SK-N-SH (cell line): Measurements from ENCODE around the gene ZNF548. TPM values are rescaled to one million over a fixed set of nuclear protein-coding genes. Genes with fewer than 3 reads are reported as not detected.

Experiments
- CTCF ChIA-PET: fragments of 300-600, 350-600 bp; formaldehyde crosslinking; extraction: SDS; loops from one replicate; lab custom pipeline; 2021; lab: Yijun Ruan, JAX
- POLR2A ChIA-PET: fragments of 350-600 bp; sonication (Branson Sonifier 250); formaldehyde crosslinking; extraction: SDS; loops from one replicate; lab custom pipeline; 2020; ENCODE audit warnings: antibody characterized with exemption, inconsistent platforms; lab: Yijun Ruan, JAX
- DNase-seq: peaks from one replicate; pipeline ENCODE4 v3.0.0; 2012
- H2AFZ ChIP-seq: fragments of 200-600 bp; sonication (generic); 2 replicates; pipeline ENCODE4 v1.8.1; 2016; ENCODE audit warnings: antibody characterized with exemption, mild to moderate bottlenecking, low read depth
- H3F3A ChIP-seq: fragments of 200-600 bp; sonication (generic); replicated peaks from 2 replicates; pipeline ENCODE3; 2016; ENCODE audit warnings: antibody characterized with exemption, mild to moderate bottlenecking; ENCODE audit not compliant: insufficient read depth
- H3K27ac ChIP-seq, 2 experiments: fragments of 200-500 bp in 1 of 2; fragments of 200-600 bp in 1 of 2; sonication (Bioruptor generic) in 1 of 2; sonication (generic), shearing (Covaris generic) in 1 of 2; 2 replicates each; pipeline versions ENCODE4 v1.5.1 to v1.6.1; 2014 to 2016; ENCODE audit warnings: low read depth in 2 of 2, inconsistent platforms in 1 of 2, low read length in 1 of 2, mild to moderate bottlenecking in 1 of 2, mixed read lengths in 1 of 2
- H3K27me3 ChIP-seq: fragments of 200-600 bp; sonication (generic), shearing (Covaris generic); 2 replicates; pipeline ENCODE4 v1.6.1; 2016; ENCODE audit warnings: mixed run types; ENCODE audit not compliant: insufficient read depth
- H3K36me3 ChIP-seq, 2 experiments: fragments of 200-500 bp in 1 of 2; fragments of 200-600 bp in 1 of 2; sonication (Bioruptor generic) in 1 of 2; sonication (generic) in 1 of 2; replicated peaks in 1 of 2; 2 replicates each; pipeline versions ENCODE3 to v1.5.1; 2014 to 2016; ENCODE audit warnings: low read length in 1 of 2, mild to moderate bottlenecking in 1 of 2; ENCODE audit not compliant: insufficient read depth in 2 of 2, control insufficient read depth in 1 of 2
- H3K4me1 ChIP-seq, 2 experiments: fragments of 200-500 bp in 1 of 2; fragments of 200-600 bp in 1 of 2; sonication (Bioruptor generic) in 1 of 2; sonication (generic), shearing (Covaris generic) in 1 of 2; 2 replicates each; pipeline versions ENCODE4 v1.5.1 to v1.6.1; 2014 to 2016; ENCODE audit warnings: low read depth in 1 of 2, low read length in 1 of 2, mixed run types in 1 of 2; ENCODE audit not compliant: insufficient read depth in 2 of 2, control insufficient read depth in 1 of 2
- H3K4me2 ChIP-seq: fragments of 200-600 bp; sonication (generic), shearing (Covaris generic); 2 replicates; pipeline ENCODE4 v1.6.1; 2017; ENCODE audit warnings: mixed run types
- H3K4me3 ChIP-seq, 2 experiments: fragments of 200-500 bp in 1 of 2; fragments of 200-600 bp in 1 of 2; sonication (Bioruptor generic) in 1 of 2; sonication (generic), shearing (Covaris generic) in 1 of 2; 2 replicates each; pipeline versions ENCODE4 v1.5.1 to v1.8.1; 2014 to 2016; ENCODE audit warnings: low read depth in 2 of 2, inconsistent platforms in 1 of 2, low read length in 1 of 2, mild to moderate bottlenecking in 1 of 2, mixed read lengths in 1 of 2, moderate library complexity in 1 of 2
- H3K79me2 ChIP-seq: fragments of 200-600 bp; sonication (generic); 2 replicates; pipeline ENCODE4 v1.8.1; 2017; ENCODE audit warnings: mild to moderate bottlenecking; ENCODE audit not compliant: insufficient read depth
- H3K9ac ChIP-seq: fragments of 200-600 bp; sonication (generic); 2 replicates; pipeline ENCODE4 v1.6.1; 2017; ENCODE audit warnings: mixed run types
- H3K9me2 ChIP-seq: fragments of 200-600 bp; sonication (generic); 2 replicates; pipeline ENCODE4 v1.6.1; 2017; ENCODE audit warnings: mixed run types
- H3K9me3 ChIP-seq: fragments of 200-600 bp; sonication (generic); 2 replicates; pipeline ENCODE4 v1.6.1; 2017; ENCODE audit warnings: mixed run types, mild to moderate bottlenecking, moderate library complexity
- H4K20me1 ChIP-seq: fragments of 200-600 bp; sonication (generic); 2 replicates; pipeline ENCODE4 v1.6.1; 2017; ENCODE audit warnings: mild to moderate bottlenecking, mixed run types; ENCODE audit not compliant: insufficient read depth
- CHD2 ChIP-seq: fragments of 150-350 bp; IDR thresholded peaks from 2 replicates; pipeline ENCODE4 v1.6.1; 2018; ENCODE audit warnings: low read length; ENCODE audit not compliant: partially characterized antibody
- ELF1 ChIP-seq: IDR thresholded peaks from 2 replicates; pipeline ENCODE4 v1.4.0; 2012
- EZH2phosphoT487 ChIP-seq: fragments of 200-600 bp; sonication (generic); IDR thresholded peaks from 2 replicates; pipeline ENCODE4 v1.6.1; 2017; ENCODE audit warnings: low read depth, mixed run types, mild to moderate bottlenecking, antibody characterized with exemption, moderate library complexity, borderline replicate concordance
- FOSL2 ChIP-seq: IDR thresholded peaks from 2 replicates; pipeline ENCODE4 v1.4.0; 2012; ENCODE audit warnings: low read depth, mild to moderate bottlenecking, moderate library complexity, borderline replicate concordance
- FOXJ3 ChIP-seq: sonication (generic); formaldehyde crosslinking; IDR thresholded peaks from 2 replicates; pipeline ENCODE4 v1.5.1; 2020; ENCODE audit warnings: mild to moderate bottlenecking, missing genetic modification reagents
- FOXM1 ChIP-seq: IDR thresholded peaks from 2 replicates; pipeline ENCODE4 v1.4.0; 2012; ENCODE audit warnings: low read depth, mild to moderate bottlenecking
- NFIC ChIP-seq: IDR thresholded peaks from 2 replicates; pipeline ENCODE4 v1.4.0; 2012; ENCODE audit warnings: borderline replicate concordance
- RCOR1 ChIP-seq: fragments of 150-350 bp; IDR thresholded peaks from 2 replicates; pipeline ENCODE4 v1.6.1; 2017; ENCODE audit warnings: antibody characterized with exemption, low read length
- RFX5 ChIP-seq: IDR thresholded peaks from 2 replicates; pipeline ENCODE4 v1.6.1; 2012; ENCODE audit warnings: mild to moderate bottlenecking, improper control_type of control experiment, low read length
- SMC3 ChIP-seq: IDR thresholded peaks from 2 replicates; pipeline ENCODE4 v1.6.1; 2012; ENCODE audit warnings: low read depth, low read length, improper control_type of control experiment
- TAF1 ChIP-seq: IDR thresholded peaks from 2 replicates; pipeline ENCODE4 v1.6.1; 2012; ENCODE audit warnings: low read depth, mild to moderate bottlenecking, low read length, moderate library complexity, borderline replicate concordance
- TCF12 ChIP-seq: IDR thresholded peaks from 2 replicates; pipeline ENCODE4 v1.4.0; 2012
- YY1 ChIP-seq: IDR thresholded peaks from 2 replicates; pipeline ENCODE4 v1.4.0; 2012; ENCODE audit warnings: low read depth, mild to moderate bottlenecking
- WGBS: methylation state at CpG from one replicate; pipeline ENCODE4 v1.1.6; 2017; ENCODE audit warnings: low lambda C conversion rate; 5-methylcytosine and 5-hydroxymethylcytosine counted together
- polyA plus RNA-seq, 3 experiments: library from polyadenylated mRNA; depleted of rRNA; stranded (reverse); fragments of >200 nt; gene quantifications; 2 replicates each; pipeline ENCODE4 v1.2.3, GENCODE V29; 2012
- TF ChIP-seq, protein P1 (sequence below): IDR thresholded peaks from 2 replicates; pipeline ENCODE4; 2012
- TF ChIP-seq, protein P2 (sequence below): fragments of 150-350 bp; IDR thresholded peaks from 2 replicates; pipeline ENCODE4 v1.6.1; 2017; ENCODE audit warnings: antibody characterized with exemption, low read length, low read depth, borderline replicate concordance
- TF ChIP-seq, protein P3 (sequence below): IDR thresholded peaks from 2 replicates; pipeline ENCODE4 v1.4.0; 2012; ENCODE audit warnings: low read depth, borderline replicate concordance
- TF ChIP-seq, protein P4 (sequence below): fragments of 150-350 bp; IDR thresholded peaks from 2 replicates; pipeline ENCODE4 v1.6.1; 2016; ENCODE audit warnings: mild to moderate bottlenecking, low read depth, low read length

Gene ZNF548
- polyA plus RNA-seq, 1 of the 3 experiments (the other 2 are of a cell fraction) = 6.8 TPM

DNA sequence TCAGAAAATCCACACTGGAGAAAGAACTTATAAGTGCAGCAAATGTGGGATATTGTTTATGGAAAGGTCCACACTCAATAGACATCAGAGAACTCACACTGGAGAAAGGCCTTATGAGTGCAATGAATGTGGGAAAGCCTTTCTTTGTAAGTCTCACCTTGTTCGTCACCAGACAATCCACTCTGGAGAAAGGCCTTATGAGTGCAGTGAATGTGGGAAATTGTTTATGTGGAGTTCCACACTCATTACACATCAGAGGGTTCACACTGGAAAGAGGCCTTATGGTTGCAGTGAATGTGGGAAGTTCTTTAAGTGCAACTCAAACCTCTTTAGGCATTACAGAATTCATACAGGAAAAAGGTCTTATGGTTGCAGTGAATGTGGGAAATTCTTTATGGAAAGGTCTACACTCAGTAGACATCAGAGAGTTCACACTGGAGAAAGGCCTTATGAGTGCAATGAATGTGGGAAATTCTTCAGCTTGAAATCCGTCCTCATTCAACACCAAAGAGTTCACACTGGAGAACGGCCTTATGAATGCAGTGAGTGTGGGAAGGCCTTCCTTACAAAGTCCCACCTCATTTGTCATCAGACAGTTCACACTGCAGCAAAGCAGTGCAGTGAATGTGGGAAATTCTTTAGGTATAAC is 12.0 kb upstream of the ZNF548 start:
- DNase-seq = no peak
- Histone ChIP-seq H3K9me2 (no peaks in the 10 kb centered on the region), H3K4me3 (no peak overlapping the region), H3K9ac (no peak overlapping the region), H3K9me3 (no peaks in the 10 kb centered on the region; the same call in 1 of the 2 replicates), H3K4me2 (no peak overlapping the region), H3K27ac (no peak overlapping the region), H2AFZ (no peak overlapping the region), H3K79me2 (no peaks in the 10 kb centered on the region), H3K27me3 (no peaks in the 10 kb centered on the region), H3K36me3 (peaks cover 23 to 28% of the 10 kb centered on the region in 2 experiments), H3F3A (no peaks in the 10 kb centered on the region), H4K20me1 (no peaks in the 10 kb centered on the region), H3K4me1 (no peaks in the 10 kb centered on the region)
- 79% methylated on average over 3 of the region's 3 CpGs for WGBS
- TF ChIP-seq, protein P1, sequence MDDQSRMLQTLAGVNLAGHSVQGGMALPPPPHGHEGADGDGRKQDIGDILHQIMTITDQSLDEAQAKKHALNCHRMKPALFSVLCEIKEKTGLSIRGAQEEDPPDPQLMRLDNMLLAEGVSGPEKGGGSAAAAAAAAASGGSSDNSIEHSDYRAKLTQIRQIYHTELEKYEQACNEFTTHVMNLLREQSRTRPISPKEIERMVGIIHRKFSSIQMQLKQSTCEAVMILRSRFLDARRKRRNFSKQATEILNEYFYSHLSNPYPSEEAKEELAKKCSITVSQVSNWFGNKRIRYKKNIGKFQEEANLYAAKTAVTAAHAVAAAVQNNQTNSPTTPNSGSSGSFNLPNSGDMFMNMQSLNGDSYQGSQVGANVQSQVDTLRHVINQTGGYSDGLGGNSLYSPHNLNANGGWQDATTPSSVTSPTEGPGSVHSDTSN = no peak
- no peak for TF ChIP-seq RCOR1
- no peak for TF ChIP-seq FOXJ3
- no peak for TF ChIP-seq FOSL2
- no peak for TF ChIP-seq NFIC
- TF ChIP-seq, protein P2, sequence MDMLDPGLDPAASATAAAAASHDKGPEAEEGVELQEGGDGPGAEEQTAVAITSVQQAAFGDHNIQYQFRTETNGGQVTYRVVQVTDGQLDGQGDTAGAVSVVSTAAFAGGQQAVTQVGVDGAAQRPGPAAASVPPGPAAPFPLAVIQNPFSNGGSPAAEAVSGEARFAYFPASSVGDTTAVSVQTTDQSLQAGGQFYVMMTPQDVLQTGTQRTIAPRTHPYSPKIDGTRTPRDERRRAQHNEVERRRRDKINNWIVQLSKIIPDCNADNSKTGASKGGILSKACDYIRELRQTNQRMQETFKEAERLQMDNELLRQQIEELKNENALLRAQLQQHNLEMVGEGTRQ = no peak
- no peak for TF ChIP-seq ELF1
- TF ChIP-seq YY1 = no peak
- TF ChIP-seq, protein P3, sequence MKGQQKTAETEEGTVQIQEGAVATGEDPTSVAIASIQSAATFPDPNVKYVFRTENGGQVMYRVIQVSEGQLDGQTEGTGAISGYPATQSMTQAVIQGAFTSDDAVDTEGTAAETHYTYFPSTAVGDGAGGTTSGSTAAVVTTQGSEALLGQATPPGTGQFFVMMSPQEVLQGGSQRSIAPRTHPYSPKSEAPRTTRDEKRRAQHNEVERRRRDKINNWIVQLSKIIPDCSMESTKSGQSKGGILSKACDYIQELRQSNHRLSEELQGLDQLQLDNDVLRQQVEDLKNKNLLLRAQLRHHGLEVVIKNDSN = no peak
- TF ChIP-seq RFX5 = no peak
- TF ChIP-seq TCF12 = no peak
- no peak for TF ChIP-seq EZH2phosphoT487
- TF ChIP-seq FOXM1 = no peak
- no peak for TF ChIP-seq SMC3
- no peak for TF ChIP-seq TAF1
- no peak for TF ChIP-seq CHD2
- TF ChIP-seq, protein P4, sequence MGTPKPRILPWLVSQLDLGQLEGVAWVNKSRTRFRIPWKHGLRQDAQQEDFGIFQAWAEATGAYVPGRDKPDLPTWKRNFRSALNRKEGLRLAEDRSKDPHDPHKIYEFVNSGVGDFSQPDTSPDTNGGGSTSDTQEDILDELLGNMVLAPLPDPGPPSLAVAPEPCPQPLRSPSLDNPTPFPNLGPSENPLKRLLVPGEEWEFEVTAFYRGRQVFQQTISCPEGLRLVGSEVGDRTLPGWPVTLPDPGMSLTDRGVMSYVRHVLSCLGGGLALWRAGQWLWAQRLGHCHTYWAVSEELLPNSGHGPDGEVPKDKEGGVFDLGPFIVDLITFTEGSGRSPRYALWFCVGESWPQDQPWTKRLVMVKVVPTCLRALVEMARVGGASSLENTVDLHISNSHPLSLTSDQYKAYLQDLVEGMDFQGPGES = no peak
- POLR2A ChIA-PET = no interaction called here
- CTCF ChIA-PET = no interaction called here
